ENCODE results near the gene NCAPG2.

The NCAPG2 gene

GRCh38 chr7:158737064-158737695, 32.6 kb upstream of the NCAPG2 start:
- Histone ChIP-seq H3K4me3 (IDR thresholded peaks at IDR 0.05; ENCODE audit: insufficient read depth, low read depth, low read length) (no peak overlapping the region), H3K4me1 (ENCODE audit: low read depth, poor library complexity, severe bottlenecking) (no peaks in the 10 kb centered on the region), H3K27ac (no peak overlapping the region), H3K4me2 (no peak overlapping the region), H3K9ac (no peak overlapping the region), H3K36me3 (ENCODE audit: insufficient read depth) (peaks cover 4% of the 10 kb centered on the region; the same call in 1 of the 2 replicates), H3K79me2 (ENCODE audit: insufficient read depth, low read depth) (no peaks in the 10 kb centered on the region), H2AFZ (ENCODE audit: low read depth) (no peak overlapping the region), H3K27me3 (ENCODE audit: insufficient read depth, low read depth) (no peaks in the 10 kb centered on the region), H4K20me1 (ENCODE audit: insufficient read depth) (no peaks in the 10 kb centered on the region)
- no peak for TF ChIP-seq CTCF (conservative IDR thresholded peaks at IDR 0.05; ENCODE audit: low read depth, low read length)

GRCh38 chr7:158735935-158736334, 31.3 kb upstream of the NCAPG2 start:
- Histone ChIP-seq H4K20me1 (ENCODE audit: insufficient read depth) (no peaks in the 10 kb centered on the region), H3K79me2 (ENCODE audit: insufficient read depth, low read depth) (no peaks in the 10 kb centered on the region), H3K36me3 (ENCODE audit: insufficient read depth) (peaks cover under 1% of the 10 kb centered on the region; the same call in 1 of the 2 replicates), H3K9ac (no peak overlapping the region), H2AFZ (ENCODE audit: low read depth) (no peak overlapping the region), H3K4me1 (ENCODE audit: low read depth, poor library complexity, severe bottlenecking) (no peaks in the 10 kb centered on the region), H3K4me2 (no peak overlapping the region), H3K27me3 (ENCODE audit: insufficient read depth, low read depth) (no peaks in the 10 kb centered on the region), H3K4me3 (IDR thresholded peaks at IDR 0.05; ENCODE audit: insufficient read depth, low read depth, low read length) (no peak overlapping the region), H3K27ac (no peak overlapping the region)
- TF ChIP-seq CTCF (conservative IDR thresholded peaks at IDR 0.05; ENCODE audit: low read depth, low read length) = no peak

GRCh38 chr7:158734861-158735260, 30.3 kb upstream of the NCAPG2 start:
- H3K79me2 ChIP-seq (ENCODE audit: insufficient read depth, low read depth) = no peaks in the 10 kb centered on the region
- no peaks in the 10 kb centered on the region for H3K4me1 ChIP-seq (ENCODE audit: low read depth, poor library complexity, severe bottlenecking)
- H2AFZ ChIP-seq (ENCODE audit: low read depth) = no peak overlapping the region
- no peaks in the 10 kb centered on the region for H3K27me3 ChIP-seq (ENCODE audit: insufficient read depth, low read depth)
- H3K4me3 ChIP-seq (IDR thresholded peaks at IDR 0.05; ENCODE audit: insufficient read depth, low read depth, low read length) = no peak overlapping the region
- no peak overlapping the region for H3K9ac ChIP-seq
- no peaks in the 10 kb centered on the region for H4K20me1 ChIP-seq (ENCODE audit: insufficient read depth)
- TF ChIP-seq CTCF (conservative IDR thresholded peaks at IDR 0.05; ENCODE audit: low read depth, low read length) = no peak
- no peak overlapping the region for H3K27ac ChIP-seq
- no peak overlapping the region for H3K4me2 ChIP-seq
- H3K36me3 ChIP-seq (ENCODE audit: insufficient read depth) = no peaks in the 10 kb centered on the region

- H2AFZ ChIP-seq (ENCODE audit: low read depth) = no peak overlapping the region
- no peaks in the 10 kb centered on the region for H3K4me1 ChIP-seq (ENCODE audit: low read depth, poor library complexity, severe bottlenecking)
- no peak overlapping the region for H3K27ac ChIP-seq
- H3K79me2 ChIP-seq (ENCODE audit: insufficient read depth, low read depth) = no peaks in the 10 kb centered on the region
- no peak overlapping the region for H3K4me2 ChIP-seq
- TF ChIP-seq CTCF (conservative IDR thresholded peaks at IDR 0.05; ENCODE audit: low read depth, low read length) = no peak
- H4K20me1 ChIP-seq (ENCODE audit: insufficient read depth) = no peaks in the 10 kb centered on the region
- no peak overlapping the region for H3K9ac ChIP-seq
- no peak overlapping the region for H3K4me3 ChIP-seq (IDR thresholded peaks at IDR 0.05; ENCODE audit: insufficient read depth, low read depth, low read length)
- no peaks in the 10 kb centered on the region for H3K36me3 ChIP-seq (ENCODE audit: insufficient read depth)
- no peaks in the 10 kb centered on the region for H3K27me3 ChIP-seq (ENCODE audit: insufficient read depth, low read depth)
Measured at GRCh38 chr7:158733775-158734494, 29.3 kb upstream of the NCAPG2 start.
